ENCODE measurements around the gene SCD.

GRCh38 chr10:100362570-100363496, 15.8 kb downstream of the SCD start:
- TF ChIP-seq CTCF (IDR thresholded peaks at IDR 0.05; ENCODE audit: insufficient read depth, low read depth, low read length) (no peak), EZH2 (IDR thresholded peaks at IDR 0.05; ENCODE audit: insufficient read depth, low read length) (no peak)
